GM12891 (cell line): ENCODE results near the gene FBRSL1.

Experiments
- DNase-seq: peaks from one replicate; pipeline ENCODE4 v3.0.0; 2011; ENCODE audit warnings: low spot score; ENCODE audit not compliant: insufficient read length
- FAIRE-seq: peaks from 2 replicates; lab custom pipeline; 2011; peaks lifted over from hg19 to GRCh38; lab: Jason Lieb, UNC
- PAX5 ChIP-seq: IDR thresholded peaks from 2 replicates; pipeline ENCODE4 v1.6.1; 2011; ENCODE audit warnings: low read length, moderate library complexity, mild to moderate bottlenecking; ENCODE audit not compliant: insufficient read depth, severe bottlenecking
- POLR2A ChIP-seq: IDR thresholded peaks from 2 replicates; pipeline ENCODE4 v1.6.1; 2011; ENCODE audit warnings: low read depth, low read length, control low read depth
- POLR2AphosphoS5 ChIP-seq: IDR thresholded peaks from 2 replicates; pipeline ENCODE4 v1.6.1; 2011; ENCODE audit warnings: low read depth, low read length, control low read depth
- POU2F2 ChIP-seq: IDR thresholded peaks from 2 replicates; pipeline ENCODE4 v1.6.1; 2011; ENCODE audit warnings: low read depth, mild to moderate bottlenecking, control low read depth, low read length, moderate library complexity
- SPI1 ChIP-seq: IDR thresholded peaks from 2 replicates; pipeline ENCODE4 v1.6.1; 2011; ENCODE audit warnings: low read depth, low read length, control low read depth
- TAF1 ChIP-seq: IDR thresholded peaks from 2 replicates; pipeline ENCODE4 v1.6.1; 2011; ENCODE audit warnings: low read depth, low read length, control low read depth

The FBRSL1 gene

DNA sequence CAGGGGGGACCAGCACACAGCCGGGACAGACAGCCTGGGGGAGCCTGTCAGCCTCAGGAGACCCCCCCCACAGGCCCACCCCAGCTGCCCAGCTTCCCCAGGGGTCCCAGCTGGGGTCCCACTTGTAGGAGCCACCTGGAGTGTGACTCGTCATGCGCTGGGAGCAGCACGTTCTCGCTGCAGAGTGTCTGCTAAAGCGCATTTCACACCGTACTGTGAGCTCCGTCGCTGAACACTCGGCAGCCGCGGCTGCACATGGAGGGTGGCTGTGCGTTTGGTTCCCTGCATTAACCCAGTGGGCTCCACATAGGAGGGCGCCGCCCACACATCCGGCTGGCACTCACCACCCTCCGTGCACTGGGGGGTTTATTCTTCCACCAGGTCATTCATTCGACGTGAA lies 56.7 kb downstream of the FBRSL1 start:
- no peak for DNase-seq
- TF ChIP-seq POLR2AphosphoS5, result no peak
- no peak for TF ChIP-seq PAX5
- no peak for TF ChIP-seq POLR2A
- TF ChIP-seq SPI1, result no peak
- no peak for TF ChIP-seq TAF1
- TF ChIP-seq POU2F2, result no peak
- no peak for FAIRE-seq

- no peak for FAIRE-seq
- DNase-seq, result no peak
- TF ChIP-seq TAF1 (no peak), SPI1 (no peak), PAX5 (no peak), POU2F2 (no peak)
Observed at GRCh38 chr12:132547205-132547740, 57.3 kb downstream of the FBRSL1 start.

DNA sequence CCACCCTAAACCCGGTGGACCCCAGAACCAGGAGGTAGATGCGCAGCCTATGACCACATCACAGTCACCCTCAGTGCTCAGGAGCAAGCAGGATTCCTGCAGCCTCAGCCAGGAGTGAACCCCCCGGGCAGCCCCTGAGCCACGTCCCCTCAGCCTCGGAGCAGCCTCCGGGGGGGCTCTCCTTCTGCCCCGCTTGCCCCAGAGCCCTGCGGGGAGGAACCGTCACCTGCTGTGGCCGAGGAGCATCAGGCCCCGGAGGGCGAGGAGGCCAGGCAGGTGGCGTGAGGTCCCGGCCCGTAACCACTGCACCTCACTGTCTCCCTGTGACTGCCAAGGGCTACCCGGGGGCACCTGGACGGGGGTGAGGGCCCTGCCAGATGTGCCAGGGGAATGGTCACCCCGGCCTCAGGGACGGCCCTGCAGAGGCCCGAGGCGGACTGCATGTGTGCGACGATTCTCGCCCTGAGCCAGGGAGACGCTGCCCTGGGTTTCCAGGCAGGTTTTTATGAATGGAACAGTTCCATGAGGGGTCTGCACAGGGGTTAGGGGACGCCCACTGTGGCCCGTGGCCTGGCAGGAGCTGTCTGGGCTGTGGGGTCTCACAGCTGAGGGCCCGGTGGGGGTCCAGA lies 58.6 kb downstream of the FBRSL1 start:
- TF ChIP-seq POU2F2 (no peak), TAF1 (no peak), SPI1 (no peak), POLR2A (no peak), POLR2AphosphoS5 (no peak), PAX5 (no peak)
- FAIRE-seq, result no peak
- DNase-seq, result no peak

- no peak for FAIRE-seq
- DNase-seq, result no peak
- TF ChIP-seq POLR2AphosphoS5 (no peak), PAX5 (no peak), SPI1 (no peak), POLR2A (no peak), TAF1 (no peak), POU2F2 (no peak)
Observed at GRCh38 chr12:132549059-132549458, 59.1 kb downstream of the FBRSL1 start.

GRCh38 chr12:132550014-132550802 lies 60.3 kb downstream of the FBRSL1 start:
- DNase-seq (no peak), FAIRE-seq (no peak)
- TF ChIP-seq POU2F2 (no peak), PAX5 (no peak), POLR2A (no peak), POLR2AphosphoS5 (no peak), SPI1 (no peak), TAF1 (no peak)

- TF ChIP-seq TAF1, result no peak
- TF ChIP-seq PAX5, result no peak
- no peak for TF ChIP-seq SPI1
- TF ChIP-seq POLR2AphosphoS5, result no peak
- no peak for TF ChIP-seq POLR2A
- TF ChIP-seq POU2F2, result no peak
- FAIRE-seq (no peak), DNase-seq (no peak)
Observed at GRCh38 chr12:132550830-132551640, 61.1 kb downstream of the FBRSL1 start.

- TF ChIP-seq PAX5, result no peak
- TF ChIP-seq TAF1, result no peak
- no peak for TF ChIP-seq SPI1
- TF ChIP-seq POLR2A, result no peak
- TF ChIP-seq POU2F2, result no peak
- TF ChIP-seq POLR2AphosphoS5, result no peak
- DNase-seq, result no peak
- no peak for FAIRE-seq
Observed at GRCh38 chr12:132551641-132552031, 61.7 kb downstream of the FBRSL1 start.

- no peak for DNase-seq
- TF ChIP-seq POU2F2 (no peak), POLR2AphosphoS5 (no peak), SPI1 (no peak), TAF1 (no peak), POLR2A (no peak), PAX5 (no peak)
- FAIRE-seq, result no peak
Observed at GRCh38 chr12:132554845-132555630, 65.1 kb downstream of the FBRSL1 start.
